ENCODE data around the gene KRT79. TPM values are rescaled to one million over a fixed set of nuclear protein-coding genes. Genes with fewer than 3 reads are reported as not detected.

Gene KRT79
- polyA plus RNA-seq, 1 donor from 2014 or later, result not detected

DNA sequence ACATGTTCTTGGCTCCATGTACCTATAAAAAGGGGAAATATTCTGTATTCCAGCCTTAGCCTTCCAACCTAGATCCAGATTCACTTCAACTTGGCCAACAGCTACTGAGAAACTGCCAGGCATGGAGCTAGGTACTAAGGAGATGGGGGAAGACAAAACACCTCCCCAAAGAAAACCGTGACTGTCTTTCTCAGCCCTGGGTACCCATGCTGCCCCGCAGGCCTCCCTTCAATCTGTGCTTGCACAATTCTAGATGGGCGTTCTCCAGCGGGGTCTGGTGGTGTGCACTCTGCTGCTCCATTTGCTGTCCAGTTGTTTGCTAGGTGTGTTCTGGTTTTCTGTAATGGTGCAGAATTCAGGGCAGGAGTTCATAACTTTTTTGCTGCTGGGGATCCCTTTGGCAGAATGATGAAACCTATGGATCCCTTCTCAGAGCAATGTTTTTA lies 19.4 kb downstream of the KRT79 start:
- H2AFZ ChIP-seq (ENCODE audit: low read depth, low read length), result no peak overlapping the region
- no peaks in the 10 kb centered on the region for H3K36me3 ChIP-seq (ENCODE audit: insufficient read depth, low read length)
- H3K4me2 ChIP-seq (ENCODE audit: low read length), result no peak overlapping the region
- TF ChIP-seq EZH2 (IDR thresholded peaks at IDR 0.05; ENCODE audit: borderline replicate concordance, insufficient read depth, low read length, poor library complexity, severe bottlenecking) (no peak), POLR2AphosphoS5 (IDR thresholded peaks at IDR 0.05) (no peak), EP300 (conservative IDR thresholded peaks at IDR 0.05; ENCODE audit: poor library complexity, severe bottlenecking) (no peak)
- no peak overlapping the region for H3K9ac ChIP-seq (ENCODE audit: low read length)
- no peak overlapping the region for H3K27ac ChIP-seq (ENCODE audit: low read length)
- H3F3A ChIP-seq (ENCODE audit: insufficient read depth, low read length, poor library complexity, severe bottlenecking), result no peaks in the 10 kb centered on the region
- H3K79me2 ChIP-seq (replicated peaks; ENCODE audit: insufficient read depth, low read length), result no peaks in the 10 kb centered on the region
- no peak overlapping the region for H3K4me3 ChIP-seq (ENCODE audit: low read length)
- no peaks in the 10 kb centered on the region for H3K9me3 ChIP-seq (ENCODE audit: low read length)
- H3K9me2 ChIP-seq (ENCODE audit: insufficient read depth, low read length), result no peaks in the 10 kb centered on the region
- H4K20me1 ChIP-seq (ENCODE audit: insufficient read depth), result no peaks in the 10 kb centered on the region
- no peaks in the 10 kb centered on the region for H3K27me3 ChIP-seq (ENCODE audit: insufficient read depth, low read depth, low read length)

- Histone ChIP-seq H3K36me3 (ENCODE audit: insufficient read depth, low read length) (no peaks in the 10 kb centered on the region), H3K27ac (ENCODE audit: low read length) (no peak within 1 kb of the TSS), H4K20me1 (ENCODE audit: insufficient read depth) (no peaks in the 10 kb centered on the region), H3K27me3 (ENCODE audit: insufficient read depth, low read depth, low read length) (no peaks in the 10 kb centered on the region), H3F3A (ENCODE audit: insufficient read depth, low read length, poor library complexity, severe bottlenecking) (no peaks in the 10 kb centered on the region), H3K4me2 (ENCODE audit: low read length) (no peak within 1 kb of the TSS), H2AFZ (ENCODE audit: low read depth, low read length) (no peak within 1 kb of the TSS), H3K9me2 (ENCODE audit: insufficient read depth, low read length) (no peaks in the 10 kb centered on the region), H3K9me3 (ENCODE audit: low read length) (no peaks in the 10 kb centered on the region), H3K79me2 (replicated peaks; ENCODE audit: insufficient read depth, low read length) (no peaks in the 10 kb centered on the region), H3K4me3 (ENCODE audit: low read length) (no peak within 1 kb of the TSS), H3K9ac (ENCODE audit: low read length) (no peak within 1 kb of the TSS)
- TF ChIP-seq SMC3 (conservative IDR thresholded peaks at IDR 0.05; ENCODE audit: poor library complexity), result no peak
These were observed 20.0 kb downstream of the KRT79 start, which contains the start of gene KRT4 for GRCh38 chr12:52813885-52814709. KRT4 (minus strand) TSS chr12:52814116; CDS start chr12:52814058, 58 bp downstream.

DNA sequence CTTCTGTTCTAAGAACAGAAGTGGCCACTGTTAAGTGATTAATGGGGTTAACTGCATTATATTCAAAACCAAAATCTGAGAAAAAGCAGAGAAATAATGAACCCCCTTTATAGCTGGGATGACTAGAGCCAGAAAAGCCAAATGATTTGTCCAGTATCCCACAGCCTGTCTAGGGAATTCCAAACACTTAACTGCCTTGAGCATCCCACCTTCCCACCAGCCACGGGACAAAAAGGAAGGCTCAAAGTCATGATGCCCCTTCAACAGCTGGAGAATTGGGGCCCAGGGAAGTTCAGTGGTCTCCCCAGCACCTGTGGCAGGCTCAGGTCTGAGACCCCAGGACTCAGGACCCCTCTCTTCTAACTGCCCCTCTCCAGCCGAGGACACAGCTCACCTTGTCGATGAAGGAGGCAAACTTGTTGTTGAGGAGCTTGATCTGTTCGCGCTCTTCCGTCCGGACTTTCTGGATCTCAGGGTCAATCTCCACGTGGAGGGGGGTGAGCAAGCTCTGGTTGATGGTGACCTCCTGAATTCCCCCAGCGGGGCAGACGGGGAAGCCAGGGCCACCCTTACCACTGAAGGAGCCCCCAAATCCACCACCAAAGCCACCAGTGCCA lies 20.8 kb downstream of the KRT79 start:
- Histone ChIP-seq H3K36me3 (ENCODE audit: insufficient read depth, low read length) (no peaks in the 10 kb centered on the region), H3K9me3 (ENCODE audit: low read length) (no peaks in the 10 kb centered on the region), H3K9ac (ENCODE audit: low read length) (no peak overlapping the region), H3K4me3 (ENCODE audit: low read length) (no peak overlapping the region), H2AFZ (ENCODE audit: low read depth, low read length) (no peak overlapping the region), H3F3A (ENCODE audit: insufficient read depth, low read length, poor library complexity, severe bottlenecking) (no peaks in the 10 kb centered on the region), H3K27me3 (ENCODE audit: insufficient read depth, low read depth, low read length) (no peaks in the 10 kb centered on the region), H3K79me2 (replicated peaks; ENCODE audit: insufficient read depth, low read length) (no peaks in the 10 kb centered on the region), H4K20me1 (ENCODE audit: insufficient read depth) (no peaks in the 10 kb centered on the region), H3K27ac (ENCODE audit: low read length) (no peak overlapping the region), H3K4me2 (ENCODE audit: low read length) (no peak overlapping the region), H3K9me2 (ENCODE audit: insufficient read depth, low read length) (no peaks in the 10 kb centered on the region)
- TF ChIP-seq RAD21 (conservative IDR thresholded peaks at IDR 0.05) (no peak), REST (IDR thresholded peaks at IDR 0.05; ENCODE audit: borderline replicate concordance) (no peak), TAF1 (IDR thresholded peaks at IDR 0.05; ENCODE audit: low read depth) (no peak), MXI1 (conservative IDR thresholded peaks at IDR 0.05; ENCODE audit: poor library complexity, severe bottlenecking) (no peak), POLR2AphosphoS5 (IDR thresholded peaks at IDR 0.05) (no peak), EP300 (conservative IDR thresholded peaks at IDR 0.05; ENCODE audit: poor library complexity, severe bottlenecking) (no peak), SMC3 (conservative IDR thresholded peaks at IDR 0.05; ENCODE audit: poor library complexity) (no peak), EZH2 (IDR thresholded peaks at IDR 0.05; ENCODE audit: borderline replicate concordance, insufficient read depth, low read length, poor library complexity, severe bottlenecking) (no peak)
- TF ChIP-seq, protein P1, sequence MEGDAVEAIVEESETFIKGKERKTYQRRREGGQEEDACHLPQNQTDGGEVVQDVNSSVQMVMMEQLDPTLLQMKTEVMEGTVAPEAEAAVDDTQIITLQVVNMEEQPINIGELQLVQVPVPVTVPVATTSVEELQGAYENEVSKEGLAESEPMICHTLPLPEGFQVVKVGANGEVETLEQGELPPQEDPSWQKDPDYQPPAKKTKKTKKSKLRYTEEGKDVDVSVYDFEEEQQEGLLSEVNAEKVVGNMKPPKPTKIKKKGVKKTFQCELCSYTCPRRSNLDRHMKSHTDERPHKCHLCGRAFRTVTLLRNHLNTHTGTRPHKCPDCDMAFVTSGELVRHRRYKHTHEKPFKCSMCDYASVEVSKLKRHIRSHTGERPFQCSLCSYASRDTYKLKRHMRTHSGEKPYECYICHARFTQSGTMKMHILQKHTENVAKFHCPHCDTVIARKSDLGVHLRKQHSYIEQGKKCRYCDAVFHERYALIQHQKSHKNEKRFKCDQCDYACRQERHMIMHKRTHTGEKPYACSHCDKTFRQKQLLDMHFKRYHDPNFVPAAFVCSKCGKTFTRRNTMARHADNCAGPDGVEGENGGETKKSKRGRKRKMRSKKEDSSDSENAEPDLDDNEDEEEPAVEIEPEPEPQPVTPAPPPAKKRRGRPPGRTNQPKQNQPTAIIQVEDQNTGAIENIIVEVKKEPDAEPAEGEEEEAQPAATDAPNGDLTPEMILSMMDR (IDR thresholded peaks at IDR 0.05; ENCODE audit: poor library complexity, severe bottlenecking), result no peak
